Cardiac muscle cell (in vitro differentiated cells and primary cell): Measurements from ENCODE around the gene ZNF318. TPM values are rescaled to one million over a fixed set of nuclear protein-coding genes. Genes with fewer than 3 reads are reported as not detected.

Source experiments
- DNase-seq, 2 donors: peaks; one replicate each; pipeline versions ENCODE4 v3.0.0 to v3.0.0-alpha.2; 2010 to 2017; ENCODE audit warnings: low read depth in 1 of 2, low spot score in 1 of 2
- H3K27ac ChIP-seq: fragments of 200-600 bp; sonication (generic); 2 replicates; pipeline ENCODE4 v1.5.1; 2016
- H3K27me3 ChIP-seq: fragments of 200-600 bp; sonication (generic); 2 replicates; pipeline ENCODE4 v1.6.0; 2016; ENCODE audit warnings: control low read depth
- H3K36me3 ChIP-seq: fragments of 200-600 bp; sonication (generic); 2 replicates; pipeline ENCODE4 v1.5.1; 2016; ENCODE audit warnings: control low read depth
- H3K4me1 ChIP-seq: fragments of 200-600 bp; sonication (generic); 2 replicates; pipeline ENCODE4 v1.8.1; 2017; ENCODE audit warnings: low read depth, mild to moderate bottlenecking, mixed run types
- H3K4me3 ChIP-seq: fragments of 200-600 bp; sonication (generic); 2 replicates; pipeline ENCODE4 v1.5.1; 2016; ENCODE audit warnings: mild to moderate bottlenecking
- H3K9me3 ChIP-seq: fragments of 200-600 bp; sonication (generic); 2 replicates; pipeline ENCODE4 v1.5.1; 2017; ENCODE audit warnings: low read depth, mild to moderate bottlenecking, control low read depth
- polyA plus RNA-seq: library from polyadenylated mRNA; unstranded; fragments of >200 nt; fragmentation: Nextera tagmentation; extraction: Ambion mirVana; gene quantifications from 2 replicates; pipeline ENCODE4 v1.2.1, GENCODE V29; 2016
- total RNA-seq: library from RNA; depleted of rRNA; stranded (reverse); fragments of >200 nt; gene quantifications from 2 replicates; pipeline ENCODE4 v1.2.3, GENCODE V29; 2016
- TF ChIP-seq, protein P1 (sequence below): IDR thresholded peaks from 2 replicates; pipeline ENCODE4 v1.5.1; 2012; ENCODE audit warnings: low read depth, mild to moderate bottlenecking, low read length

ZNF318 gene
- total and polyA plus RNA-seq, 2 experiments from 2014 or later = 16.2 to 27.2 TPM

DNA sequence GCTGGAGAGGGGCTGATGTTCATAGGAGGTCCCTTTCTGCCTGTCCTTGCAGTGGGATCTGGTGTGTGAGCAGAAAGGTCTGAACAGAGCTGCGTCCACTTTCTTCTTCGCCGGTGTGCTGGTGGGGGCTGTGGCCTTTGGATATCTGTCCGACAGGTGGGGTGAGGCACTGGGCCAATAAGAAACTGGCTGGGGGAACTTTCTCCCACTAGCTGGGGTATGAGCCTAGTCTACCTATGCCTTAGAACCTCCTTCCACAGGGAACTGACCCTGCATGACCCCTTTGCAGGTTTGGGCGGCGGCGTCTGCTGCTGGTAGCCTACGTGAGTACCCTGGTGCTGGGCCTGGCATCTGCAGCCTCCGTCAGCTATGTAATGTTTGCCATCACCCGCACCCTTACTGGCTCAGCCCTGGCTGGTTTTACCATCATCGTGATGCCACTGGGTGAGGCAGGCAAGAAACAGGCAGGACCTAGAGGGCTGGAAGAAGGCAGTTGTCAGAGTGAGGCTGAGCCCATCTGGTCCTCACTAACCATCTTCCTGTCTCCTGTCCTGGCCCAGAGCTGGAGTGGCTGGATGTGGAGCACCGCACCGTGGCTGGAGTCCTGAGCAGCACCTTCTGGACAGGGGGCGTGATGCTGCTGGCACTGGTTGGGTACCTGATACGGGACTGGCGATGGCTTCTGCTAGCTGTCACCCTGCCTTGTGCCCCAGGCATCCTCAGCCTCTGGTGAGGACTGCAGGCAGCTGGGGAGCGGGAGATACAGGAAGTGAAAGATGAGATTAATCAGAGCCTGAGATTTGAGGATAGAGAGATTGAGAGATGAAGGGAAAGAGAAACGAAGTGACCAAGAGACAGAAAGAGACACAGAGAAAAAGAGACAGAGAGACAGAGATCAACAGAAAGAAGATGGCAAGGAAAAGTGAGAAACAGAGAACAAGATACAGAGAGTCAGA is 69.8 kb downstream of the ZNF318 start:
- no peak for DNase-seq

DNA sequence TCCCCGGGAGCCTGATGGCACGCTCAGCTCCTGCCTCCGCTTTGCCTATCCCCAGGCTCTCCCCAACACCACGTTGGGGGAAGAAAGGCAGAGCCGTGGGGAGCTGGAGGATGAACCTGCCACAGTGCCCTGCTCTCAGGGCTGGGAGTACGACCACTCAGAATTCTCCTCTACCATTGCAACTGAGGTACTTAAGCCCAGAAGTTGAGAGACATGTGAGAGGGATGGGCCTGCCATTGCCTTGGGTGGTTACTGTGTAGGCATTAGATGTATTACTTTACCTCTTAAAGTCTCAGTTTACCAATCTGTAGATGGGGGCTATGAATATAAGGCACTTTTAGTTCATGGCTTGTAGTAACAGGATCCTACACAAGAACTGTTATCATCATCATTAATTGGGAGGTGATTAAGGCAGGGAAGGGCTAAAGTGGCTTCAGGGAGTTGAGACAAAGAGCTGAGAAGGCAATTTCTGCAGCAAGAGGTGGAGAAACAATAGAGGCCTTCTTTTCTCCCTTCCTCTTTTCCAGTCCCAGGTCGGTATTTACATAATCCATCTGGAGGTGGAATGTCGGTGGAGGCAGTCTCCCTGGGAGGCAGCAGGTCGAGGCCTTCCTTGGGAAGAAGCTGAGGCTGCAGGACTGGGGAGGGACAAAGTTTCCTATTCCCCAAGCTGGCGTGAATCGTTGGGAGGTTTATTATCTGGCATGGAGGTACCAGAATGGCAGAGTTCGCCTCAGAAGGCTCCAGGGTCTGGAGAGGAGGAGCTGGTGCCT is 70.7 kb downstream of the ZNF318 start:
- no peaks in the 10 kb centered on the region for H3K4me1 ChIP-seq
- DNase-seq = no peak
- TF ChIP-seq, protein P1, sequence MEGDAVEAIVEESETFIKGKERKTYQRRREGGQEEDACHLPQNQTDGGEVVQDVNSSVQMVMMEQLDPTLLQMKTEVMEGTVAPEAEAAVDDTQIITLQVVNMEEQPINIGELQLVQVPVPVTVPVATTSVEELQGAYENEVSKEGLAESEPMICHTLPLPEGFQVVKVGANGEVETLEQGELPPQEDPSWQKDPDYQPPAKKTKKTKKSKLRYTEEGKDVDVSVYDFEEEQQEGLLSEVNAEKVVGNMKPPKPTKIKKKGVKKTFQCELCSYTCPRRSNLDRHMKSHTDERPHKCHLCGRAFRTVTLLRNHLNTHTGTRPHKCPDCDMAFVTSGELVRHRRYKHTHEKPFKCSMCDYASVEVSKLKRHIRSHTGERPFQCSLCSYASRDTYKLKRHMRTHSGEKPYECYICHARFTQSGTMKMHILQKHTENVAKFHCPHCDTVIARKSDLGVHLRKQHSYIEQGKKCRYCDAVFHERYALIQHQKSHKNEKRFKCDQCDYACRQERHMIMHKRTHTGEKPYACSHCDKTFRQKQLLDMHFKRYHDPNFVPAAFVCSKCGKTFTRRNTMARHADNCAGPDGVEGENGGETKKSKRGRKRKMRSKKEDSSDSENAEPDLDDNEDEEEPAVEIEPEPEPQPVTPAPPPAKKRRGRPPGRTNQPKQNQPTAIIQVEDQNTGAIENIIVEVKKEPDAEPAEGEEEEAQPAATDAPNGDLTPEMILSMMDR = no peak

More for the DNA sequence above, 69.8 kb downstream of the ZNF318 start:
- no peak overlapping the region for H3K4me3 ChIP-seq
- H3K27me3 ChIP-seq = no peaks in the 10 kb centered on the region
- H3K9me3 ChIP-seq = no peaks in the 10 kb centered on the region
- TF ChIP-seq, protein P1 = no peak
- no peak overlapping the region for H3K27ac ChIP-seq
- H3K4me1 ChIP-seq = no peaks in the 10 kb centered on the region
- H3K36me3 ChIP-seq = no peaks in the 10 kb centered on the region

DNA sequence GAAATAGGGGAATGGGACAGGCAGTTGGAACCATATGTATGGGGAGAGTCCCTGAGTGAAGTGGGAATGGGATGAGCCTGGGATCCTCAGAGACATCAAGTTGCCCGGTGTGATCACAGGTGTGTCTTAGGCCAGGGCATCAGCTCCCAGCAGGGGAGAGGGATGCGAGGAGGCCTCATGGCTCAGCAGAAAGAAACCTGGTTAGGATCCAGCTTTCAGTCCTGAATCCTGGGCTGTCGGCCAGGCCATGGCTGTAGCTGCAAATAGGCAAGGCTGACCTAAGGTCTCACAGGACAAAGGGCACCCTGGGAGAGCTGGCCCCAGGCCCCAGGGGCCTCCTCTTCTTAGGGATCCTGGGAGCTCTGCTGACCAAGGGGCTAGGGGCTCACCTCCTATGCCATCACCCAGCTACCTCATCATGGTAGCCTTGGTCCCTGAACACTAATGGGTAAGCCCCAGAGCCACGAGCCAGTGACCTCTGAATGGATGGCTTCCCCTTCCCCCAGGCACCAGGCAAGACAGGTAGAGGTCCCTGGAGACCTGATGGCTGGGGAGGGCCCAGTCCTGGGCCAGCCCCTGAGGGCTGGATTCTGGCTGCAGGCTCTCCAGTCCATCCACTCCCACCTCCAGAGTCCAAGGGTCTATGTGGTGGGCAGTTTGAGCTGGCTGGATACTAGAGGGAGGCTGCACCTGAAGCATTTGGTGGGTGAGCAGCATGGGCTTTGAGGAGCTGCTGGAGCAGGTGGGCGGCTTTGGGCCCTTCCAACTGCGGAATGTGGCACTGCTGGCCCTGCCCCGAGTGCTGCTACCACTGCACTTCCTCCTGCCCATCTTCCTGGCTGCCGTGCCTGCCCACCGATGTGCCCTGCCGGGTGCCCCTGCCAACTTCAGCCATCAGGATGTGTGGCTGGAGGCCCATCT is 71.5 kb downstream of the ZNF318 start, which contains the start of gene SLC22A7:
Gene SLC22A7 (plus strand): TSS at position 617 of the 921 bp plus-strand sequence. CDS start 99 bp downstream, at position 716.
- no peaks in the 10 kb centered on the region for H3K27me3 ChIP-seq
- no peak within 1 kb of the TSS for H3K4me3 ChIP-seq
- no peak within 1 kb of the TSS for H3K27ac ChIP-seq
- peak in 1 of 2 donors; percentile 33 for DNase-seq
- no peaks in the 10 kb centered on the region for H3K36me3 ChIP-seq
- H3K9me3 ChIP-seq = no peaks in the 10 kb centered on the region
- no peaks in the 10 kb centered on the region for H3K4me1 ChIP-seq
- TF ChIP-seq, protein P1 = no peak

More for the DNA sequence above, 70.7 kb downstream of the ZNF318 start:
- no peaks in the 10 kb centered on the region for H3K36me3 ChIP-seq
- H3K4me3 ChIP-seq = no peak overlapping the region
- no peaks in the 10 kb centered on the region for H3K9me3 ChIP-seq
- no peaks in the 10 kb centered on the region for H3K27me3 ChIP-seq
- H3K27ac ChIP-seq = no peak overlapping the region

DNA sequence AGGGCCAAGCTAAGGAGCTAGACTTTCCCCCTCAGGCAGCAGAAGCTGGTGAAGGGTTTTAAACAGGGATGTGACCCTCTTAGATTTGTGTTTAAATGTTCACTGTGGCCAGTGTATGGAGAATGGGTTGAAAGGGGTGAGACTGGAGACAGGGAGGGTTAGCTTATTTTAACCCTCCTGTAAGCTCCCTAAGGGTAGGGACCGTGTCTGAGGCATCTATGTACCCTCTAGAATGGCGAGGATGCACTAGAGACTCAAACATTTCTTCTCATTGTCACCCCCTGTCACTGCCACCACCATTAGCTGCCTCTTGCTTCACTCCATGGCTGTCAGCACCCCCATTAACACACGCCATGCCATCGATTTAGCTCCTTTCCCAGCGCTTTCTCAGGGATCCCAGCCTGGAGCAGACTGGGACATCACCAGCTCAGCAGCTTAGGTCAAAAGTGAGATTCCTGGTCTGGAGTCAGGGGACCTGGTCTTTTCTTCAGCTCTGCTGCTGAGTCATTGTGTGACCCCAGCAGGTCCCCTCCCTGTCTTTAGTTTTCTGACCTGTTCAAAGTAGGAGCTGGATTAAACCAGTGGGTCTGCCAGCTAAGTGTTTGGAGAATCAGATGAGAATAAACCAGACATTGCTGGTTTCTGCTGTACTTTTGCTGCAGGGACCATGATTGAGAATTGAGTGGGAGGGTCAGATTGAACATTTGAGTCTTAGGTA is 72.5 kb downstream of the ZNF318 start:
- no peak overlapping the region for H3K4me3 ChIP-seq
- no peaks in the 10 kb centered on the region for H3K36me3 ChIP-seq
- no peaks in the 10 kb centered on the region for H3K4me1 ChIP-seq
- DNase-seq = no peak
- H3K27ac ChIP-seq = no peak overlapping the region
- TF ChIP-seq, protein P1 = no peak
- H3K9me3 ChIP-seq = no peaks in the 10 kb centered on the region
- H3K27me3 ChIP-seq = no peaks in the 10 kb centered on the region
